ENCODE data around the gene ENPEP.

GRCh38 chr4:110480746-110481271 is 4.9 kb downstream of the ENPEP start:
- TF ChIP-seq CTCF (IDR thresholded peaks at IDR 0.05) = no peak
- TF ChIP-seq POLR2A (IDR thresholded peaks at IDR 0.05) = no peak
